Hypothalamus (tissue), 51 donors: ENCODE results near the gene ZBTB16.
A peak's percentile ranks its signal among the peaks of the same experiment; 100 is the strongest.

ENCODE experiments used
- DNase-seq, 51 donors: peaks; one replicate each; lab custom pipeline; 2025; lab: John Stamatoyannopoulos, UW

ZBTB16 gene

DNA sequence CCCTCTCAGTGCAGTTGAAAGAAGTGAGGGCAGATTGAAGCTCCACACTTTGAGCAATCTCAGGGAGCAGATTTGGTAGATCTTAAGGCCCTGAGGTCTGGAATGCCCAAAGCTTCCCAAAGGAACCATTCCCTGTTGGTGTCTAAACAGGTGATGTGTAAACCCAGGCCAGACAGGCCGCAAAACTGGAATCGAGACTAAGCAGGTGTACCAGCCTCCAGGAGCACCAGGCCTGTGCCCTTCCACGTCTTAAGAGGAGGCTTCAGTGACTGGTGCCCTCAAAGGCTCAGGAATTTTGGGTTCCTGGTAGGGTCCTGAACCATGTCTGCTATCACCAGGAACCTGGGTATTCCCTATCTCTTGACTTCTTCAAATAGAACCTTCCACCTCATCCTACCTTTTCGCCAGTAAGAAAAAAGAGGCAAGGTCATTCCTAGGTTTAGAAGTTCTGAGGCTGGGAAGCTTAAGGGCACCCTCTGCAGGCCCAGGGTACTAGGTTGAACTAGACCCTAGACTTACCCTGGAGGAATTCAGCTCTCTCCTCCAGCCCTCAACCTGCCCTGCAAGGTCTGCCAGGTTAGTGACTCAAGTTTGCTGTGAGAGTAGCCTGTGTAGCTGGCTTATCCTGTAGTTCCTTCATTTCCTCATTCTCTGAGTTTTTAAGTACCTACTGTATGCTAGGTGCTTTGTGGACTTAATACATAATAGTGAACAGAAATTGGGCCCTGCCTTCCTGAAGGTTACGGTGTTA, 136.6 kb downstream of the ZBTB16 start:
- no peak for DNase-seq

DNA sequence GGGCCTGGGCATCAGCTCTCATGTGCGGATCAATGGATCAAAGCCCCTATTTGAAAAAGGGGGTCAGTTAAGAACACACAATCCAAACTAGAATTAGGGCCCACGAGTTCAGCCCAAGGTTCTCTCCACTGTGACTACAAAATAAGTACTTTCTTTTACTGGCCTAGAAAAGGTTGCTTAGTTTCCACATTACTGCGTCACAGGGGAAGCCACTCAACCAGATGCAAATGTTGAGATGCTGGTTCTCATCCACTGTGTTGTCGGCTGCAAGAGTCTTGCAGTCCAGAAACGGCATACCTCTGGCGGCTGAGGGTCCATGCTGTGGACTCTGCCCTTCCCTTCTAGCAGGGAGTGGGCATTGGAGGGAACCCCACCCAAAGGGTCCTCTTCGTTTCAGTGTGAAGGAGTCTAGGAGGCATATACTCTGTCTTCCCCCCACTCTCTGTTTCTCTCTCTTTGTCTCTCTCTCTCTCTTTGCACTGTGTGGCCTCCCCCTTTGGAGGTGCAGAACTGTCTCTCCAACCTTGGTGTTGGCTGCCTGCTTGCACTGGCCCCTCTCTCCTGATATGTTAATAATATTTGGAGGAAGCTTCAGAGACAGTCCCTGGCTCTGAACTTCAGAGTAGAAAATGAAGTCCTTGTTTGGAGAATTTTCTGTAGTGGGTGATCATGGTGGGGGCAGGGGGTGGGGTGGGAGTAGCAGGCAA, 137.6 kb downstream of the ZBTB16 start:
- DNase-seq = peak in 20 of 51 donors; percentile 7 to 65 (median 28)

DNA sequence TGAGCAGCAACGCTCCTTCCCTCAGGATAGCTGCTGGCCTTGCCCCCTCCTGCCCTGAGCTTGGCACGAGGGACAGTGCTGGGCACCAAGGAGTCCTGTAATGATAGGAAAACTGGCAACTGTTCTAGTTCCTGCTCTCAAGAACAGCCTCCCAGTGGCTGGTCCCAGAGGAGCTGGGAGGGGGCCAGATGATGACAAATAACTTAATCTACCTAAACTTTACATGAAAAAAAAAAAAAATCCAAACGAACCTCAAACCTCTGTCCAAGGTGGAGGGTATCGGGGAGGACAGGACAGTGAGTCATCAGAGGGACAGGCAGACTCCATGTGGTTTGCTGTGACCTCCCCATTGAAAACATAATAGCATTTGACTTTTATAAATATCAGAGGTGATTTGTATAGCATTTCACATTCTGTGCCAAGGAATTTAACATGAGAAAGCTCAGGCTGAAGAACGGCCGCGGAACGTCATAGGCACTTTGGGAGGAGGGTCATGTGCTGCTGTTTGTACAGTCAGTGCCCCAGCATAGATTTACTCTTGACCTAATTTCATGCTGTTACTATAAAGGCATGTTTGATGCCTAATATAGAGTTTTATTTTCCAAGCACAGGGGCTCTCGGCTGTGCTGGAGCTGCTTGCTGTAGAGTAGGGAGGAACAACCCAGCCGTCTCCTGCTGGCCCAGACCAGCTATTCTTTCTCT, 138.4 kb downstream of the ZBTB16 start:
- peak in 23 of 51 donors; percentile 12 to 63 (median 32) for DNase-seq

DNA sequence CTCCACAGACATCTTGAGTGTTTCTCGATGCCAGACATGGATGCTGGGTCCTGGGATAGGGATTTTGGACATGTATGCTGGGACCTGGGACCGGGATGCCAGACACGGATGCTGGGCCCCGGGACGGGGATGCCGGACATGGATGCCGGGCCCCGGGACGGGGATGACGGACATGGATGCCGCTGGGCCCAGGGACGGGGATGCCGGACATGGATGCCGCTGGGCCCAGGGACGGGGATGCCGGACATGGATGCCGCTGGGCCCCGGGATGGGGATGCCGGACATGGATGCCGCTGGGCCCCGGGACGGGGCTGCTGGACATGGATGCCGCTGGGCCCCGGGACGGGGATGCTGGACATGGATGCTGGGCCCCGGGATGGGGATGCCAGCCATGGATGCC, 139.5 kb downstream of the ZBTB16 start:
- DNase-seq = no peak

DNA sequence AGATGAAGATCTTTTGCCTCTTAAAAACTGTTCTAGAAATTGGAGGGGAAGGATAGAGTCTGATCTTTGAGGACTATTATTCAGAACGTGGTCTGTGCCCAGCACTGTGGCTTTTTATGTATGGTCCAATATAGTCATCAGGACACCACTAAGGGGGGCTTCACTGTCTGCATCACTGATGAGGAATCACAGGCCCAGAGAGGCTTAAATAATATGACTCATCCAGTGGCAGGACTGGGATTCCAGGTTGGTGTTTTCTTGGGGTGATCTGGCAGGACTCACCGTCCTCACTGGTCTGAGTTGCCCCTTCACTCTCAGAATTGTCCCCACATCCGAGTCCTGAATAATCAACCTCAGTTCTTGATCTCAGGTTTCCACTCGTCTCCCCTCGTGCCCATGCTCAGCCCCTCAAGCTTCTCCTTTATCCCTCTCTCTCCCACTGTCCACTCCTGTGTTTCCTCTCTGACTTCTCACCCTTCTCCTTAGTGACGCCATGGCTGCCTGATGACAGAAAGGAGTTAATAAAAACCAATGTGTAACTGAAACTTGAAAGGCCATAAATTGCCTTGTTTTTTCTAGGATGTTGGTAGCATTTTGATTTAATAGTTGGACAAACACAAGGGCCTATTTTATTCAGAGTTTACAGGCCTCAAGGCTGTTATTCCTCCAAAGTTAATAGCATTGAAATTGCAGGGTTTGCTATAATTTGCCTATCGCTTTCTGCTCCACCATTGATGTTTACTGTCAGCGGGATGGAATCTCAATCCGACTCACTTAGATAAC, 141.0 kb downstream of the ZBTB16 start:
- DNase-seq = no peak

DNA sequence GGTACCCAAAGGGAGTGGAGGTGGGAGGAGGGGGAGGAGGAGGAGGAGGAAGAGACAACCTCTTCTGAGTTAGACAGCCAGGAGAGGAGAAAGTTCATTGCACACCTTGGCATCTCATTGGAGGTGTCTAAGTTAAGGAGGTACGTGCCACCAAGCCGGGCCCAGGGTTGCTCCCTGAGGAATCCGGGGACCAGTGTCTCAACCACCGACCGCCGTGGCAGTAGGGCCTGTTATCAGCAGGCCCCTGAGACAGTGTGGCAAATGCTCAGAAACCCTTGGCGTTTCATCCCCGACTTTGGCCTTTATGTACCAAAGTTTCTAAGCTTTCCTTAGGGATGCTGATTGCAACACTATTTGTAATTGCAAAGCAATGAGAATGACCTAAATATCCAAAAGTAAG, 141.7 kb downstream of the ZBTB16 start:
- no peak for DNase-seq

DNA sequence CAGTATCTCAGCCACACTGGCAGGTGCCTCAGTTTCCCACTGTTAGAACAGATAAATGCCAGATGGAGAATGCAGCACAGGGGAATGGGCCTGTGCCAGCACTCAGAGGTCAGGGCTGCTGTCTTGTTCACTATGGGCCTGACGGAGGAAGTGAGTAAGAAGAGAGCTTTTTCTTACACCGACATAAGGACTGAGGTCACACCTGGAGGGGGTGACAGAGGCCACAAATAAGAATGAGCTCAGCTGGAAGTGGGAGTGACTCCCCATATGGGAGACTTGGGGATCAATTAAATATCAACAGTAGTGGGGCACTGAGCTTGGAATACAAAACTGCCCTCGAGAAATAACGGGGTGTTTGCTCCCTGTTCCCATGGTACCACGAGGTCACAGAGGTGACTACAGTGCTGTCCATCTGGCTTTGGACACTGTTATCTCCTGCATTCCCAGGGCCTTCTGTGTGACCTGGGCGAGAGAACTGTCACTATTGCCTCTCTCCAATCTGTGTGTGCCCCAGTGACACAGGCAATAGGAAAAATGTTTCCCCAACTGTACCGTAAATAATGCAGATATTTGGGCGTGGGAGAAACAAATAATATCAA, 142.6 kb downstream of the ZBTB16 start:
- DNase-seq = no peak

DNA sequence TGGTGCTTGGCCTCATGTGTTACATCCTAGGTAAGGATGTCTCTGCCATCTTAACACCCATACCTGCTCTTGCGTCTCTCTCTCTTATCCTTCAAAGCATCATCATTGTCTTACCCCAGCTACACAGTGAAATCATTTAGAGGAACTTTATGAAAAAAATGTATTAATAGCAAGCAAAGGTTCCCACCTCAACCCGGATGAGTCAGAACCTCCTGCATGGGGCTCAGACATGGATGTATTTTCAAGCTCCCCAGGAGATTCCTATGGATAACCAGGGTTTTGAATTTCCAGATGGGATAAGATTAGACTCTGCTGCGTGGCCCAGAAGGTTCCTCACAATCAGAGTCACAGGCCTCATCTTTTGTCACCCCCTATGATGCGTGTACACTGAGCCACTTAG, 147.6 kb downstream of the ZBTB16 start:
- no peak for DNase-seq

DNA sequence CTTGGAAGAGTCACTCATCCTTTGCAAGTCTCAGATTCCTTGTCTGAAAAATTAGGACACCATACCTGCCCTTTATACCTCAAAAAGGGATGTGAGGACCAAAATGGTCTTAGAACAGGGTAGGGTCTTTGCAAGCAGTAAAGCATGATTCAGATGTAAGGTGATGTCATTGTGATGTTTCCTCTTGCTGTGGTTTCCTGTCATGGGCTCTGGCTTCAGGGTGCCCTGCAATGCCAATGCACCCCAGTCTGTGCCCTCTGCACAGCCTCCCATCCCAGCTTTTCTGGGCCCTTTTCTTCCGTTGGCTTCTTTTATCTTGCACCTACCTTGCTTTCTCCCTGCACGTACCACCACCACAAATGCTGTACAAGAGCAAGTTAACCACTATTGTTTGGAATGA, 148.9 kb downstream of the ZBTB16 start:
- DNase-seq = no peak

DNA sequence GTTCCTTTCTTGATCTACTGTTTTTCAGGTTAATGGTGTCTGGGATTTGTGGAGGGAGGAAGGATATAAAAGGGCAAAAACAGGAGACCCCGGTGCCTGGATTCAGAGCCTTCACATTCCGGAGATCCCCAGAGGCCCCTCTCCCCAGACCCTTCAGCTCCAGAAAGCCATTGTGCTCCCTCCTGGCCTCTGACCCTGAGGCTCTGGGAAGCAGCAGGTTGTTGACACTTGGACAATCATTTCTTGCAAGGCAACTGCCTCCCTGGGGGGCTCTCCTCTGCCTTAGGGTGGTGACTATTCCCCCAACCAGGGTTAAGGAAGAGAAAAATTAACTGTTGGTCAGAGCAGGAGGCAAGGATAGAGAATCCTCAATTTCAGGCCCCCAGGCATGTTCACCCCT, 149.8 kb downstream of the ZBTB16 start:
- no peak for DNase-seq

DNA sequence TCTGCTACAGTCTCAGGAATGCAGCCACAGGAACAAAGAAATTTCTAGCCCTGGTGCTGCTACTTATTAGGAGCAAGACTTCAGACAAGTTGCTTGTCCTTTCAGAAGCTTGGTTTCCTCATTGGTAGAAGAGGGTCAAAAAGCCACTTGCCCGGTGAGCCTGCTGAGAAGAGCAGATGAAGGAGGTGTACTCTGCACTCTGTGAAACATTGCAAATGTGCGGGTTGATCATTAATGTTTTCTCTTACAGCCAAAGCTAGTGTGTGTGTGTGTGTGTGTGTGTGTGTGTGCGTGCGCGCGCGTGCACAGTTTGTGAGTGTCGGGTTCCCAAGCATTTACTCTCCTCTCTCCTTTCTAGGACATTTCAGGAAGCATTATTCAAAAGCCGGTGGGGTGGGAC, 150.4 kb downstream of the ZBTB16 start:
- no peak for DNase-seq

DNA sequence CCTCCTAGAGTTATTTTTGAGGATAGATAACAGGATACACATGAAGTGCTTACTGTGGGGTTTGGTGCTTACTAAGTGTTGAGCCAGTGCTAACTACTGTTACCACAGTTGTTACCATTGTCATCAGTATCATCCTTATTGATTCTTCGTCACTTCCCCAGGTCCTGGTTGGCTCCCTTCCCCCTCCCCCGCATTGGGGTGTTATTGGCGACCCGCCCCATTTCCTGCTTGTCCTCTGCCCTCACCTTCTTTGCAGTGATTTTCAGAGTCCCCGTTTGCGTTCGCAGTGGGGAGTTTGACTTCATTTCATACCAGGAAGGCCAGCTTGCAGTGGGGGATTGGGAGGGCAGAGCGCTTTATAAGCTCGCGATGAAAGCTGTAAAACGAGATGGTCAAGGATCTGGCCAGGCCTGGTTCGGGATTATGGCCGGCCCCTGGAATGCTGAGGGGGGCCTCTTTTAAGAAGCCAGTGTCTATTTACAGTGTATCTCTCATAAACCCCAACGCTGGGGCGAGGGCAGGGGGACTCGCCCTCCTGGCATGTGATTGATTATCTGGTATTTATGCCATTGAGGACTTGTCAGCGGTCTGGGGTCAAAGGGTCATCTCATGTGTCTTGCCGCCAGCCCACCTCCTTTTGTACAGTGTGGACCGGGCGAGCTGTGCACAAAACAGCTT, 152.1 kb downstream of the ZBTB16 start:
- no peak for DNase-seq

DNA sequence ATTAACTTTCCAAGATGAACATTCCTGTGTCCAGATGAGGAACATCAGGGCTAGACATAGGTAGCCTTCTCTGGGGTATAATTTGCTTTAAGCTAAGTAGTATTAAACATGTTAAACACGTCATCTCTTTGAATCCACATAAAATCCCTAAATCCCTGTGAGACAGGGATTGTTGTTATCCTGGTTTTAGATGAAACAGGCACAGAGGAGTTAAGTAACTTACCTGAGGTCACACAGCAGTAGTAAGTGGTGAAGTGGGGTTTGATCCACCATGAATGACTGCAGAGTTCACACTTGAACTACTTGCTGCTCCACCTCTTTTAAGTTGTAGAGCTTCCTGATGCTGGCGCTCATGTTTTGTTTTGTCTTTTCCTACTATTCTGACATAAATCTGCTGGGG, 154.1 kb downstream of the ZBTB16 start:
- no peak for DNase-seq

DNA sequence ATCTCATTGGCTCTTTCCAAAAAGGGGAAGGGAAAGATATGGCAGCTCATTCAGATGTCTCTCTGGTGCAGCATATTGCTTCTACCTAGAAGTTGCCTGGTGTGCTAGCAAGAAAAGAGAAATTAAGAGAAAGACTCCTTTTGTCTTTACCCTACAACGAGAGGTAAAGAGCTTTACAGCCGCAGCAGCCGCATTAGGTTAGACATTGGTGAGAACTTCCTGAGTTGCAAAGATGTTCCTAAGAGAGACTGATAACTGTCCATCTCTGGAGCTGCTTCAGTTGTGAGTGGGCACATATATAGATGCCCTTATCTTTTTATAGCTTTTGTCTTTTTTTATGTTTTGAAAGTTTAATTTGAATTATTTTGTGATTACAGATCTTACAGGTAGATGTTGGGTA, 155.9 kb downstream of the ZBTB16 start:
- no peak for DNase-seq

DNA sequence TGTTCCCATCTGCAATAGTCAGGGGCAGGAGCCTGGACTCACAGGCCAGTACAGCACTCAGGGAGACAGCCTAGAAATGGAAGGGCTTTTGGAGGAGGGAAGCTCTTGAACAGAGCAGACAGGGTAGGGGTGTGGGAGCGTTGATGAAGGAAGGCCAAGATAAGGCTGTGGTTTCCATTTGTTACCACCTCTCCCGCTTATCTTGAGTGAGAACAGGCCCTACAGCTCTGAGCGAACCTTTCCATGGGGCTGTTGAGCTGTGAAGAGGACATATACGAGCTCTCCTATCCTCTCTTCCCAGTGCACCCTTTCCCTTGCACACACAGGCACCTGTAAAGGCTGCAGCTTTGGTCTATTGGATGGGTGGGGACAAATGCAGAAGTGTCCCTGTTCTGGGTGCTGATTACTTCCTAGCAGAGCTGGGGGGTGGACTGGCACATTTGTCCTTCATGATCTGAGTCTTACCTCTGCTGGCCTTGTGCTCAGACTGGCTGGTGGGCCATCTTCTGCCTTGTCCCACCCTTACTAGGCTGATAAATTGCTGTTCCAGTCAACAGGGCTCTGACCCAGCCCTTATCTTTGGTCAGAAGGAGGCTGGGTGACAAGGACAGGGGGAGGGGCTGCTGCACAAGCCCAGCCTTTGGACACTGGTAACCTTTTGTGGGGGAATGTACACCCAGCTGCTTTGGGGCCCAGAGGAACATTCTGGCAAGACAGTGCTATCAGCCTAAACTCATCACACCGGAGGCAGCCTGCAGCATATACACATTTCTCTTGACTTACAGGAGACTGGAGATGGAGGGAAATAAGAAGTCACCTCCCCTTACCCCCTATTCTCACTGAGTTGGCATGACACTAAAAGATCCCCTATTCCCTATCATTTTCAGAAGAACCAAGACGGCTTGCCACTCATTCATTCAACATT, 156.6 kb downstream of the ZBTB16 start:
- DNase-seq = no peak

DNA sequence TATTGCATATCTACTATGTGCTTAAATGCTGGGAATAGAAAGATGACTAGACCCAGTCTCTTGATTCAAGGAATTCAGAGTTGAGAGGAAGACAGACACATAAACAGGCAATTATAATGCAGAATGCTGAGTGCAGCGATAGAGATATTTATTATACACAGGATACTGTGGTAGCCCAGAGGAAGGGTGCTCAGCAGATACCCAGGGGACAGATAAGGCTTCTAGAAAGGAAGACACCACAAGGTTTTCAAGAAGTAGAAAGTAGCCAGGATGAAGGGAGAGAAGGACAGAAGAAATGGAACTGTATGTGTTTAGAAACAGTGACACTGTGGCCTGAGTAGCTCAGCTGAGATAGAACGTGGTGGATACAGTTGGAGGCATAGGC, 157.3 kb downstream of the ZBTB16 start:
- DNase-seq = no peak

DNA sequence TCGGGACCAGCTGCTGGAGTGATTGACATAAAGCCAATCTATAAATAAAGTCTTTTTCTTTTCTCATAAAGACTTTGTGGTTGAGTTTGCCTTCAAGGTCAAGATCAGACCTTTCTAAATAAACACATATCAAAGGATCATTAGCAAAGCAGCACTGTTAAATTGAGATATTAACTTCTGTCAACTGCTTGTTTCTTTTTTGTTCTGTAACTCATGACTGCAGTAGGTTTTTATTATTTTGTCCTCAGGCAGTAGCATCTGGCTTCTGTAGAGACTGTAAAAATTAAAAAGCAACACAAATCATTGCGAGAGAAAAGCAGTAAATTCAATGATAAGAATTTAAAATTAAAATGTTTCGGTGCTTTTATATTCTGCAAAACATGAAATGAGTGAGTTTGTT, 159.0 kb downstream of the ZBTB16 start:
- no peak for DNase-seq

DNA sequence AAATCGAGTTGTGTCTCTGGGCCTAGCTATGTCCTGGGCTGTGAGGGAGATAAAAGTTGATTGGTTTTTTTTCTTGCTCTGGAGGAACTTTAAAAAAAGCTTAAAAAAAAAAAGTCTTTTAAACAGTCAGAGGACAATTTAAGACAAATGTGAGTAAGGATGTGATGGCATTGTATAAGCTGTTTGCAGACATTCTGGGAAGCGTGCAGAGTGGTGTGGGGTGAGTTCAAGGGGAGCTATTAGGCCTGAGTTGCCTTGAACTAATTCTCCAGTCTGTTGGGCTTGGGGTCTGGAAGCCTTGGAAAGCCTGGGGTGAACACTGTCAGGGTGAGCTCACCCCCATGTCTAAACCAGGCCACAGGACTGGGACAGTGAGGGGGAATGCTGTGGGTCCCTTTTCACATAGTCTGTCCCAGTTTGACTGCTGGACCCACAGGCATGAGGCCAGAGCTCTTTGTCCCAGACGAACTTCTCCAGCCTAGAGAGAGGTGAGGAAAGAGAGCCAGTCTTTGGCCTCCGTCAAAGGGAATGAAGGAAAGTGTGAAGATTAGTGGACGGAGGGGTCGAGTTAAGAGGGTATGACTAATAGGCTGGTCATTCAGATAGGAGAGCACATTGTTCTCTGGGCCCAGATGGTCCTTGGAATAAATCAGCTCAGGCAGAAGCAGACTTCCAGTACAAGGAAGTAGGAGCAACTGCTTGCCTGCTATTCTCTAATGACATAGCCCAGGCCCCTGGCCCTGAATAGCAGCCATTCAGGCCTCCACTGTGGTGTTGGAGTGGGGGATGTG, 160.2 kb downstream of the ZBTB16 start:
- DNase-seq = peak in 11 of 51 donors; percentile 10 to 58 (median 36)
